ENCODE data around the gene MDP1.

MDP1 gene

GRCh38 chr14:24233538-24233866, 17.6 kb upstream of the MDP1 start:
- no peak overlapping the region for H3K4me3 ChIP-seq (ENCODE audit: low read depth, low read length)
- H3K79me1 ChIP-seq (ENCODE audit: low read length) = peaks cover 16% of the 10 kb centered on the region
- H2BK120ac ChIP-seq (ENCODE audit: insufficient read depth, low read length, poor library complexity) = no peak overlapping the region
- peak overlapping the region; percentile 16 for H4K91ac ChIP-seq (ENCODE audit: low read depth, low read length)
- H3K27me3 ChIP-seq (ENCODE audit: insufficient read depth, low read length) = no peaks in the 10 kb centered on the region
- no peak overlapping the region for H3K14ac ChIP-seq (ENCODE audit: low read length)
- no peak overlapping the region for H3K4ac ChIP-seq (ENCODE audit: low read depth, low read length)
- peak overlapping the region; percentile 94 for H4K8ac ChIP-seq (ENCODE audit: low read depth, low read length)
- peak in 1 of 2 donors; percentile 12 for DNase-seq
- WGBS (ENCODE audit: extremely low coverage, insufficient coverage, insufficient read length) = no CpG with 5 or more reads among the region's 2 CpGs
- no peak overlapping the region for H2BK5ac ChIP-seq (ENCODE audit: low read depth, low read length, poor library complexity)
- no peak overlapping the region for H3K27ac ChIP-seq (ENCODE audit: low read depth, low read length)
- H2AK5ac ChIP-seq (ENCODE audit: low read length) = peak overlapping the region; percentile 49
- H3K9ac ChIP-seq (ENCODE audit: low read length) = no peak overlapping the region
- no peak overlapping the region for H4K12ac ChIP-seq (ENCODE audit: low read depth, low read length)
- H3K79me2 ChIP-seq (ENCODE audit: control insufficient read depth, insufficient read depth, low read length, poor library complexity) = peaks cover 15% of the 10 kb centered on the region
- H2AFZ ChIP-seq (ENCODE audit: insufficient read depth, low read length, poor library complexity) = no peak overlapping the region
- H3K4me2 ChIP-seq (ENCODE audit: low read length) = peak overlapping the region; percentile 84
- H3K23ac ChIP-seq (ENCODE audit: low read length) = no peak overlapping the region
- H3K36me3 ChIP-seq (ENCODE audit: control insufficient read depth in 1 of 2, insufficient read depth in 2 of 2, low read length in 2 of 2) = peaks cover 14 to 27% of the 10 kb centered on the region in 2 experiments
- H3K9me3 ChIP-seq (ENCODE audit: insufficient read depth, low read depth, low read length) = no peaks in the 10 kb centered on the region
- H3K4me1 ChIP-seq (ENCODE audit: control insufficient read depth in 1 of 2, insufficient read depth in 2 of 2, low read length in 2 of 2) = peaks cover 8 to 13% of the 10 kb centered on the region in 2 experiments
- no peak overlapping the region for H3K18ac ChIP-seq (ENCODE audit: low read length)
- no peak overlapping the region for H2BK12ac ChIP-seq (ENCODE audit: low read length)

GRCh38 chr14:24232645-24233537, 17.0 kb upstream of the MDP1 start, which contains the start of gene GMPR2:
TSS of gene GMPR2 (plus strand) at chr14:24232929. CDS start at chr14:24233254, 325 bp downstream.
- no CpG with 5 or more reads among the region's 38 CpGs for WGBS (ENCODE audit: extremely low coverage, insufficient coverage, insufficient read length)
- Histone ChIP-seq H3K27me3 (ENCODE audit: insufficient read depth, low read length) (no peaks in the 10 kb centered on the region), H3K9me3 (ENCODE audit: insufficient read depth, low read depth, low read length) (no peaks in the 10 kb centered on the region)

GRCh38 chr14:24232121-24232644, 16.3 kb upstream of the MDP1 start, which contains the start of gene NEDD8:
TSS of gene NEDD8 (minus strand) at chr14:24232367. CDS start at chr14:24232267, 100 bp downstream.
- no peak within 1 kb of the TSS for H3K23ac ChIP-seq (ENCODE audit: low read length)
- H3K79me2 ChIP-seq (ENCODE audit: control insufficient read depth, insufficient read depth, low read length, poor library complexity) = peaks cover 15% of the 10 kb centered on the region
- peaks cover 16% of the 10 kb centered on the region for H3K79me1 ChIP-seq (ENCODE audit: low read length)
- peak within 1 kb of the TSS; percentile 49 for H2AK5ac ChIP-seq (ENCODE audit: low read length)
- H3K4ac ChIP-seq (ENCODE audit: low read depth, low read length) = peak within 1 kb of the TSS; percentile 72
- peaks cover 8 to 10% of the 10 kb centered on the region in 2 experiments for H3K4me1 ChIP-seq (ENCODE audit: control insufficient read depth in 1 of 2, insufficient read depth in 2 of 2, low read length in 2 of 2)
- no peak within 1 kb of the TSS for H2BK12ac ChIP-seq (ENCODE audit: low read length)
- H3K18ac ChIP-seq (ENCODE audit: low read length) = peak within 1 kb of the TSS; percentile 67
- H4K91ac ChIP-seq (ENCODE audit: low read depth, low read length) = peak within 1 kb of the TSS; percentile 81
- no CpG with 5 or more reads among the region's 30 CpGs for WGBS (ENCODE audit: extremely low coverage, insufficient coverage, insufficient read length)
- H2BK120ac ChIP-seq (ENCODE audit: insufficient read depth, low read length, poor library complexity) = peak within 1 kb of the TSS; percentile 77
- H3K9me3 ChIP-seq (ENCODE audit: insufficient read depth, low read depth, low read length) = no peaks in the 10 kb centered on the region
- H2BK5ac ChIP-seq (ENCODE audit: low read depth, low read length, poor library complexity) = peak within 1 kb of the TSS; percentile 70
- peak within 1 kb of the TSS; percentile 71 for H3K14ac ChIP-seq (ENCODE audit: low read length)
- H3K9ac ChIP-seq (ENCODE audit: low read length) = peak within 1 kb of the TSS; percentile 81
- DNase-seq = peak; percentile 95
- H4K12ac ChIP-seq (ENCODE audit: low read depth, low read length) = peak within 1 kb of the TSS; percentile 83
- peak within 1 kb of the TSS; percentile 94 for H4K8ac ChIP-seq (ENCODE audit: low read depth, low read length)
- peak within 1 kb of the TSS; percentile 56 for H2AFZ ChIP-seq (ENCODE audit: insufficient read depth, low read length, poor library complexity)
- peak within 1 kb of the TSS; percentile 96 for H3K4me3 ChIP-seq (ENCODE audit: low read depth, low read length)
- peak within 1 kb of the TSS; percentile 84 for H3K4me2 ChIP-seq (ENCODE audit: low read length)
- peak within 1 kb of the TSS; percentile 94 for H3K27ac ChIP-seq (ENCODE audit: low read depth, low read length)
- H3K36me3 ChIP-seq (ENCODE audit: control insufficient read depth in 1 of 2, insufficient read depth in 2 of 2, low read length in 2 of 2) = peaks cover 11 to 23% of the 10 kb centered on the region in 2 experiments
- H3K27me3 ChIP-seq (ENCODE audit: insufficient read depth, low read length) = no peaks in the 10 kb centered on the region

More at GRCh38 chr14:24232645-24233537, 17.0 kb upstream of the MDP1 start, which contains the start of gene GMPR2:
- H2AFZ ChIP-seq (ENCODE audit: insufficient read depth, low read length, poor library complexity) = peak within 1 kb of the TSS; percentile 56
- peaks cover 16% of the 10 kb centered on the region for H3K79me1 ChIP-seq (ENCODE audit: low read length)
- H3K4ac ChIP-seq (ENCODE audit: low read depth, low read length) = peak within 1 kb of the TSS; percentile 72
- H4K8ac ChIP-seq (ENCODE audit: low read depth, low read length) = peak within 1 kb of the TSS; percentile 94
- H3K9ac ChIP-seq (ENCODE audit: low read length) = peak within 1 kb of the TSS; percentile 81
- H3K4me1 ChIP-seq (ENCODE audit: control insufficient read depth in 1 of 2, insufficient read depth in 2 of 2, low read length in 2 of 2) = peaks cover 8 to 10% of the 10 kb centered on the region in 2 experiments
- peak within 1 kb of the TSS; percentile 71 for H3K14ac ChIP-seq (ENCODE audit: low read length)
- peak in 1 of 2 donors; percentile 54 for DNase-seq
- no peak within 1 kb of the TSS for H3K23ac ChIP-seq (ENCODE audit: low read length)
- peak within 1 kb of the TSS; percentile 94 for H3K27ac ChIP-seq (ENCODE audit: low read depth, low read length)
- peak within 1 kb of the TSS; percentile 96 for H3K4me3 ChIP-seq (ENCODE audit: low read depth, low read length)
- peak within 1 kb of the TSS; percentile 84 for H3K4me2 ChIP-seq (ENCODE audit: low read length)
- no peak within 1 kb of the TSS for H2BK12ac ChIP-seq (ENCODE audit: low read length)
- H4K12ac ChIP-seq (ENCODE audit: low read depth, low read length) = peak within 1 kb of the TSS; percentile 83
- peak within 1 kb of the TSS; percentile 49 for H2AK5ac ChIP-seq (ENCODE audit: low read length)
- peak within 1 kb of the TSS; percentile 81 for H4K91ac ChIP-seq (ENCODE audit: low read depth, low read length)
- peaks cover 15% of the 10 kb centered on the region for H3K79me2 ChIP-seq (ENCODE audit: control insufficient read depth, insufficient read depth, low read length, poor library complexity)
- H2BK5ac ChIP-seq (ENCODE audit: low read depth, low read length, poor library complexity) = peak within 1 kb of the TSS; percentile 70
- peak within 1 kb of the TSS; percentile 67 for H3K18ac ChIP-seq (ENCODE audit: low read length)
- H2BK120ac ChIP-seq (ENCODE audit: insufficient read depth, low read length, poor library complexity) = peak within 1 kb of the TSS; percentile 77
- H3K36me3 ChIP-seq (ENCODE audit: control insufficient read depth in 1 of 2, insufficient read depth in 2 of 2, low read length in 2 of 2) = peaks cover 16 to 27% of the 10 kb centered on the region in 2 experiments

GRCh38 chr14:24231263-24232120, 15.6 kb upstream of the MDP1 start:
- Histone ChIP-seq H3K27ac (ENCODE audit: low read depth, low read length) (peak overlapping the region; percentile 94), H3K4me3 (ENCODE audit: low read depth, low read length) (peak overlapping the region; percentile 96), H3K4me2 (ENCODE audit: low read length) (peak overlapping the region; percentile 84), H2AFZ (ENCODE audit: insufficient read depth, low read length, poor library complexity) (peak overlapping the region; percentile 56), H3K9me3 (ENCODE audit: insufficient read depth, low read depth, low read length) (no peaks in the 10 kb centered on the region), H4K91ac (ENCODE audit: low read depth, low read length) (peak overlapping the region; percentile 81), H2BK5ac (ENCODE audit: low read depth, low read length, poor library complexity) (peak overlapping the region; percentile 18), H3K4ac (ENCODE audit: low read depth, low read length) (peak overlapping the region; percentile 72), H3K14ac (ENCODE audit: low read length) (peak overlapping the region; percentile 65), H4K12ac (ENCODE audit: low read depth, low read length) (peak overlapping the region; percentile 83), H3K23ac (ENCODE audit: low read length) (no peak overlapping the region), H2BK120ac (ENCODE audit: insufficient read depth, low read length, poor library complexity) (peak overlapping the region; percentile 40), H4K8ac (ENCODE audit: low read depth, low read length) (peak overlapping the region; percentile 92), H3K79me1 (ENCODE audit: low read length) (peaks cover 16% of the 10 kb centered on the region), H3K27me3 (ENCODE audit: insufficient read depth, low read length) (no peaks in the 10 kb centered on the region), H2AK5ac (ENCODE audit: low read length) (peak overlapping the region; percentile 1), H2BK12ac (ENCODE audit: low read length) (no peak overlapping the region), H3K36me3 (ENCODE audit: control insufficient read depth in 1 of 2, insufficient read depth in 2 of 2, low read length in 2 of 2) (peaks cover 6 to 17% of the 10 kb centered on the region in 2 experiments), H3K18ac (ENCODE audit: low read length) (peak overlapping the region; percentile 61), H3K79me2 (ENCODE audit: control insufficient read depth, insufficient read depth, low read length, poor library complexity) (peaks cover 15% of the 10 kb centered on the region), H3K4me1 (ENCODE audit: control insufficient read depth in 1 of 2, insufficient read depth in 2 of 2, low read length in 2 of 2) (peaks cover 8 to 10% of the 10 kb centered on the region in 2 experiments), H3K9ac (ENCODE audit: low read length) (peak overlapping the region; percentile 81)
- DNase-seq = peak in 1 of 2 donors; percentile 10
- no CpG with 5 or more reads among the region's 23 CpGs for WGBS (ENCODE audit: extremely low coverage, insufficient coverage, insufficient read length)
